Measurements from ENCODE around the gene NUDT16.
"Not testable (repeated sequence)": the region's sequence is repeated elsewhere in the genome, so short reads cannot be mapped to it uniquely, and the experiment has no call there.

NUDT16 gene

DNA sequence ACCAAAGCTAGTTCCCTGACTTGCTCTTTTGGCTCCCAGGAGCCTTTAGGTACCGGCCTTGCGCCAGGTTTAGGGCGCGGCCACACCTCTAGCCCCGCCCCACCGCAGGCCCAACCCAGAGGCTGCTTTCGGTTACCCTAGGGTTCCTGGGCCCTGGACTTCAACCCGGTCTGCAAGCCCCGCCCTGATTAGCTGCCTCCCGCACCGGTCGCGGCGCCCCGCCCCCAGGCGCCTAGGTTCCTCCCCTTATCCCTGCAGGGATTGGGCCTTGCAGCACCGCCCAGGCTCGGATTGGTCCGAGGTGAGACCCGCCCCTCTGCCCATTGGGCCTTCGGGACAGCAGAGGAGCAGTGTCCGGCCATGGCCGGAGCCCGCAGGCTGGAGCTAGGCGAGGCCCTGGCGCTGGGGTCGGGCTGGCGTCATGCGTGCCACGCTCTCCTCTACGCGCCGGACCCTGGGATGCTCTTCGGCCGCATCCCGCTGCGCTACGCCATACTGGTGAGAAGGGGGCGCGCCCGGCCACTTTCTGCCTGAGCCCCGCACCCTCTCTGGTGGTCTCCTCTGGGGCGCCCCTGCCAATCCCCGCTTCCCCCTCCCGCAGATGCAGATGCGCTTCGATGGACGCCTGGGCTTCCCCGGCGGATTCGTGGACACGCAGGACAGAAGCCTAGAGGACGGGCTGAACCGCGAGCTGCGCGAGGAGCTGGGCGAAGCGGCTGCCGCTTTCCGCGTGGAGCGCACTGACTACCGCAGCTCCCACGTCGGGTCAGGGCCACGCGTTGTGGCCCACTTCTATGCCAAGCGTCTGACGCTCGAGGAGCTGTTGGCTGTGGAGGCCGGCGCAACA is at the start of gene NUDT16:
NUDT16 (plus strand) TSS at position 330 of the 847 bp plus-strand sequence; CDS start at position 361, 31 bp downstream.
- peak; percentile 98 for DNase-seq (ENCODE audit: low read depth)

DNA sequence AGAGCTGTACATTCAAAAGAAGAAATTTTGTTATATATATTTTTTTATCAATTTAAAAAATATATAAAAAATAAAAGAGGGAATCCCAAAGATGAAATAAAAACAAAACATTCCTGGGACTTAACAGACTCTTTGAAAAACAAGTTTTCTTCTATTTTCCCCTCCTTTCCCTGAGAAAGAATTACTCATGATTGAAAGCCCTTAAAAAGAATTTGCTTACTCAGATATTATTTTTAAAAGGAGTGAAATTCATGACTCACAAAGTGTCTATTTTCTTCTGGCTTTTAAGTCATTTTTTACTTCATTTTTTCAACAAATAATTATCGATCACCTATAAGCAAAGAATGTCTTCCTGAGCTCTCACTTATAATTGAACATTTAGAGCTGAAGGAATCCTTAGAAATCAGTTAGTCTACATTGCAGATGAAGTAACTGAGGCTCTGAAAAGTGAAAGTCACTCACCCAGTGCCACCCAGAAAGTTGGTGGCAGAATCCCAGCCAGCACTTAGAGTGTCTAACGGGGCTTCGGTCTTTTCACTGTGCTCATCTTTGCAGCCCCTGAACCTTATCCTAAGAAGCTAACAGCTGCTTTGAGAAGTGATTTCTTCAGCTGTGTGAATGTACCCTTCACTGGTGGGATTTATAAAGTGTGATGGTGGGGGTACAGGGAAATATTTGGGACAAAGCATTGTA is 42.5 kb upstream of the NUDT16 start:
- DNase-seq (ENCODE audit: low read depth), result peak; percentile 7

DNA sequence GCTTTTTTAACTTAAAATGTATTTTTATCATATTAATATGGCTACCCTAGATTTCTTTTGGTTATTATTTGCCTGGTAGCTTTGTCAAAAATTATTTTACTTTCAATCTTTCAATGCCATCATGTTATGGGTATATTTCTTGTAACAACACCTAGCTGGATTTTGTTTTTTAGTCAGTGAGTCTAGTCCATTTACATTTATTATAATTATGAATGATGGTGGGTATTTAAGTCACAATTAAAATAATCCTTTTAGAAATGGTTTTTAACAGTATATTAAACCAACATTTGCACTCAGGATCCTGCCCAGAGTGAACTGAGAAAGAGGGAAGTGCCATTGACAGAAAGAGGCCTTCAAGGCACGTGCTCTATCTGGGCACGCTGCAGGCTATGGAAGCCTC is 39.8 kb upstream of the NUDT16 start:
- no peak for DNase-seq (ENCODE audit: low read depth)

GRCh38 chr3:131348911-131349310 is 32.7 kb upstream of the NUDT16 start:
- no peak for DNase-seq (ENCODE audit: low read depth)

DNA sequence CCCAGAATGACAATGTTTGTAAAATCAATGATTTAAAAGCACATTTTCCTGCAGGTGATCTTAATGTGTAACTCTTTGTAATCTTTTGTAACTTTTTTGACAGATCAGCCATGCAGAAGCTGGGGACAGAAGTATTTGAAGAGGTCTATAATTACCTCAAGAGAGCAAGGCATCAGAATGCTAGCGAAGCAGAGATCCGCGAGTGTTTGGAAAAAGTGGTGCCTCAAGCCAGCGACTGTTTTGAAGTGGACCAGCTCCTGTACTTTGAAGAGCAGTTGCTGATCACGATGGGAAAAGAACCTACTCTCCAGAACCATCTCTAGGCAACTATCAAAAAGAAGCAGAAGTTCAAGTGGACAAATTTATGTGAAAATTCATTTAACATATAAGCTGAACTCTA is 32.1 kb upstream of the NUDT16 start:
- no peak for DNase-seq (ENCODE audit: low read depth)

DNA sequence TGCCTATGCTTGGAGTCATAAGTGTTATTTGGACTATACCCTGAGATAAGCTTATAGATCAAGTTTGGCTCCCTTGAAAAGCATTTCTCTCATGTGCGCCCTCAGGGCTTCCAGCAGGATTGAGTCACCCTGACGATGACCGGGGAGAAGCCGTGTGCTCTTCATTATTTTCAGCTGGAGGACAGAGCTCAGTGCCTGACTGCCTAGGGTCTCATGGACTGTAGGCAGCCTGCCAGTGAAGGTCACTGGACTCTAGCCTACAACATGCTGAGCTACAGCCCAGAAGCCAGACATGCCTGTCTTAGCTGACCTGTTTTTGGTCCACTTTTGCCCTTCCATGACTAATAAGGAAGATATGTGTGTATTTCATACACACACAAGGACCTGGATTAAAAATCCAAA is 31.6 kb upstream of the NUDT16 start:
- DNase-seq (ENCODE audit: low read depth), result peak; percentile 58

GRCh38 chr3:131350506-131350905 is 31.1 kb upstream of the NUDT16 start:
- peak; percentile 59 for DNase-seq (ENCODE audit: low read depth)

GRCh38 chr3:131353016-131353877 is 28.3 kb upstream of the NUDT16 start:
- no peak for DNase-seq (ENCODE audit: low read depth)

GRCh38 chr3:131353986-131354385 is 27.6 kb upstream of the NUDT16 start:
- DNase-seq (ENCODE audit: low read depth), result no peak

DNA sequence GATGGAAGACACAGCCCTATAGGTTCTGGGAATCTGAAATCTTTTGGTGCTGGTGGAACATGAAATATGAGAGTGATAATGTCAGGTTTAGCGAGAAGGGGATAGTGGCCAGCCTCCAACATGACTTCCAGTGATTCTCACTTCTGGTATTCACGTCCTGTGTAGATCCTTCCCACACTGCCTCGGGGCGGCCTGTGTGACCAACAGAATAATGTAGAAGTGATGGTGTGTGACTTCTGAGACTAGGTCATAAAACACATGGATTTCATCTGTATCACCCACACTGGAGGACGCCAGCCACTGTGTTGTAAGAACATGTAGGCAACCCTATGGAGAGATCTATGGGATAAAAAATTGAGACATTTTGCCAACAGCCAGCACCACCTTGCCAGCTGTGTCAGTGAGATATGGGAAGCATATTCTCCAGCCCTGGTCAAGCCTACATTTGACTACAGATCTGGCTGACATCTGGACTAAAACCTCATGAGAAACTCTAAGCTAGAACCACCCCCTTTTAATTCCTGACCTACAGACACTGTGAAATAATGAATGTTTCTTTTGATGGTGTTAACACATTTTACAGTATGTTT is 25.5 kb upstream of the NUDT16 start:
- DNase-seq (ENCODE audit: low read depth), result no peak

- DNase-seq (ENCODE audit: low read depth), result no peak
These were observed 24.3 kb upstream of the NUDT16 start for GRCh38 chr3:131357275-131357674.

- DNase-seq (ENCODE audit: low read depth), result no peak
These were observed 21.3 kb upstream of the NUDT16 start for GRCh38 chr3:131360191-131360755.

GRCh38 chr3:131361066-131361463 is 20.5 kb upstream of the NUDT16 start:
- peak; percentile 9 for DNase-seq (ENCODE audit: low read depth)

DNA sequence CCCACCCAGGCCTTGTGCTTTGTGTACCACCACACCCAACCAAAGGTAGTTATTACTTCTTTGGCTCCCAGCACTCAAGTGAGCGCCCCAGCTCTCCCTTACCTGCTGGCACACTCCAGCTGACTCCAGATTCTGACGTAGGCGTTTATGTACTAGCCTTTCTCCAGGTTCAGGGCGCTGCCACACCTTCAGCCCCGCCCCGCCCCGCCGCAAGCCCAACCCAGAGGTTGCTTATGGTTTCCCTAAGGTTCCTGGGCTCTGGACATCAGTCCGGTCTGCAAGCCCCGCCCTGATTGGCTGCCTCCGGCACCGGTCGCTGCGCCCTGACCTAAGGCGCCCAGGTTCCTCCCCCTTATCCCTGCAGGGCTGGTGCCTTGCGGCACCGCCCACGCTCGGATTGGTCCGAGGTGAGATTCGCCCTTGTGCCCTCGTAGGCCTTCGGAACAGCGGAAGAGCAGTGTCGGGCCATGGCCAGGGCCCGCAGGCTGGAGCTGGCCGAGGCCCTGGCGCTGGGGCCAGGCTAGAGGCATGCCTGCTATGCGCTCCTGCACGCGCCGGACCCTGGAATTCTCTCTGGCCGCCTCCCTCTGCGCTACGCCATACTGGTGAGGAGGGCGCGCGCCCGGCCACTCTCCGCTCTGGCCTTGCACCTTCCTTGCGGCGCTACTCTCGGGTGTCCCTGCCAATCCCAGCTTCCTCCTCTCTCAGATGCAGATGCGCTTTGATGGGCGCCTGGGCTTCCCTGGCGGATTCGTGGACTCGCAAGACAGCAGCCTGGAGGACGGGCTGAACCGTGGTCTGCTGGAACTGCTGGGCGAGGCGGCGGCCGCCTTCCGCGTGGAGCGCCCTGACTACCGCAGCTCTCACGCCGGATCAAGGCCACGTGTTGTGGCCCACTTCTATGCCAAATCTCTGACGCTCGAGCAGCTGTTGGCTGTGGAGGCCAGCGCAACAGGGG is 19.8 kb upstream of the NUDT16 start:
- DNase-seq (ENCODE audit: low read depth), result peak; percentile 86

GRCh38 chr3:131363275-131363674 is 18.3 kb upstream of the NUDT16 start:
- DNase-seq (ENCODE audit: low read depth), result no peak

- DNase-seq (ENCODE audit: low read depth), result peak; percentile 5
These were observed 10.5 kb upstream of the NUDT16 start for GRCh38 chr3:131370935-131371687.

GRCh38 chr3:131371688-131372066 is 9.9 kb upstream of the NUDT16 start:
- DNase-seq (ENCODE audit: low read depth), result peak; percentile 17

GRCh38 chr3:131374741-131375140 is 6.8 kb upstream of the NUDT16 start:
- DNase-seq (ENCODE audit: low read depth), result no peak

GRCh38 chr3:131380821-131381444 is 641 bp upstream of the NUDT16 start:
- not testable (repeated sequence) for DNase-seq (ENCODE audit: low read depth)
